Panc1 (cell line): Measurements from ENCODE around the gene ZNF500.

Experiments used
- CTCF ChIP-seq: fragments of 450-650 bp; IDR thresholded peaks from 2 replicates; pipeline ENCODE4 v1.5.1; 2017; ENCODE audit warnings: mild to moderate bottlenecking
- POLR2AphosphoS5 ChIP-seq: IDR thresholded peaks from 2 replicates; pipeline ENCODE4 v1.6.1; 2012; ENCODE audit warnings: mild to moderate bottlenecking, low read depth, low read length, moderate library complexity
- REST ChIP-seq, 2 experiments: IDR thresholded peaks; 2 replicates each; pipeline ENCODE4 v1.6.1; 2011 to 2012; ENCODE audit warnings: low read depth in 2 of 2, control low read depth in 1 of 2, low read length in 1 of 2, mild to moderate bottlenecking in 1 of 2, moderate library complexity in 1 of 2; ENCODE audit not compliant: insufficient read depth in 1 of 2
- SIN3A ChIP-seq: IDR thresholded peaks from 2 replicates; pipeline ENCODE4 v1.6.1; 2012; ENCODE audit warnings: low read depth, mild to moderate bottlenecking, low read length, moderate library complexity, borderline replicate concordance; ENCODE audit not compliant: insufficient read depth
- TCF7L2 ChIP-seq: IDR thresholded peaks from 2 replicates; pipeline ENCODE4 v1.6.1; 2011; ENCODE audit warnings: mild to moderate bottlenecking, low read depth, low read length, inconsistent platforms

- TF ChIP-seq CTCF, result no peak
- no peak for TF ChIP-seq REST (IDR thresholded peaks at IDR 0.05; ENCODE audit: insufficient read depth in 1 of 2, low read depth in 2 of 2, low read length in 1 of 2)
- TF ChIP-seq SIN3A, result no peak
- no peak for TF ChIP-seq POLR2AphosphoS5
- no peak for TF ChIP-seq TCF7L2
These were observed 1.2 kb downstream of the ZNF500 start for GRCh38 chr16:4765511-4766474.
